Effector memory CD8-positive, alpha-beta T cell (primary cell): ENCODE results near the gene DTYMK.

ENCODE experiments used
- ATAC-seq: fragments of 150-1000 bp; cut with Tn5 transposase; replicated peaks from 2 replicates; pipeline ENCODE4 v1.10.0; 2021; ENCODE audit warnings: mild to moderate bottlenecking, moderate library complexity
- DNase-seq, 3 experiments: peaks; one replicate each; pipeline ENCODE4 v3.0.0; 2021
- H3K27ac Mint-ChIP-seq, 2 donors: one replicate each; pipeline ENCODE4 v1.8.0; 2022; ENCODE audit warnings: mild to moderate bottlenecking in 2 of 2, mixed read lengths in 2 of 2, moderate library complexity in 2 of 2
- H3K27me3 Mint-ChIP-seq, 2 donors: one replicate each; pipeline ENCODE4 v1.8.0; 2022; ENCODE audit warnings: mixed read lengths in 2 of 2
- H3K36me3 Mint-ChIP-seq: one replicate; pipeline ENCODE4 v1.8.0; 2022; ENCODE audit warnings: mild to moderate bottlenecking, moderate library complexity, mixed read lengths; ENCODE audit not compliant: insufficient read depth
- H3K4me1 Mint-ChIP-seq, 2 donors: one replicate each; pipeline ENCODE4 v1.8.0; 2022; ENCODE audit warnings: low read depth in 2 of 2, mixed read lengths in 2 of 2
- H3K4me3 Mint-ChIP-seq, 2 donors: one replicate each; pipeline ENCODE4 v1.8.0; 2022; ENCODE audit warnings: mild to moderate bottlenecking in 2 of 2, mixed read lengths in 2 of 2, moderate library complexity in 2 of 2
- H3K9me3 Mint-ChIP-seq, 2 donors: one replicate each; pipeline ENCODE4 v1.8.0; 2022; ENCODE audit warnings: mixed read lengths in 2 of 2

Gene DTYMK

GRCh38 chr2:241629762-241630435 lies 56.7 kb downstream of the DTYMK start:
- Mint-ChIP-seq H3K9me3 (no peaks in the 10 kb centered on the region), H3K36me3 (peaks cover 47% of the 10 kb centered on the region), H3K4me1 (peaks cover 9 to 11% of the 10 kb centered on the region in 2 donors), H3K27ac (peak overlapping the region in 1 of 2 donors; percentile 55), H3K27me3 (no peaks in the 10 kb centered on the region), H3K4me3 (no peak overlapping the region)
- ATAC-seq (no peak), DNase-seq (no peak)

- no peak overlapping the region for H3K4me3 Mint-ChIP-seq
- ATAC-seq (no peak), DNase-seq (no peak)
- no peaks in the 10 kb centered on the region for H3K9me3 Mint-ChIP-seq
- peaks cover 31% of the 10 kb centered on the region for H3K36me3 Mint-ChIP-seq
- H3K4me1 Mint-ChIP-seq: peaks cover 9 to 11% of the 10 kb centered on the region in 2 donors
- H3K27ac Mint-ChIP-seq: no peak overlapping the region
- H3K27me3 Mint-ChIP-seq: no peaks in the 10 kb centered on the region
Measured at GRCh38 chr2:241627675-241628074, 58.9 kb downstream of the DTYMK start.
